WTC11 (cell line): ENCODE measurements around the gene TERT. TPM values are rescaled to one million over a fixed set of nuclear protein-coding genes. Genes with fewer than 3 reads are reported as not detected.

Experiments
- ATAC-seq: fragments of 200-7000 bp; cut with Tn5 transposase; 2 replicates; pipeline ENCODE4 v1.10.0; 2021; ENCODE audit warnings: mild to moderate bottlenecking, moderate library complexity
- CTCF ChIA-PET: fragments of 300-600 bp; sonication (Branson Sonifier 250); formaldehyde crosslinking; loops from one replicate; lab custom pipeline; 2021; ENCODE audit warnings: antibody characterized with exemption; lab: Charles Lee
- POLR2A ChIA-PET: fragments of 350-600 bp; sonication (Branson Sonifier 250); formaldehyde crosslinking; loops from one replicate; lab custom pipeline; 2021; ENCODE audit warnings: antibody characterized with exemption; lab: Charles Lee
- DNase-seq: peaks from one replicate; pipeline ENCODE4 v3.0.0; 2021; ENCODE audit warnings: low spot score
- H3K27ac Mint-ChIP-seq: 2 replicates; pipeline ENCODE4 v1.8.0; 2021; ENCODE audit warnings: mixed read lengths
- H3K27me3 Mint-ChIP-seq: 2 replicates; pipeline ENCODE4 v1.8.0; 2021; ENCODE audit warnings: low read depth, mild to moderate bottlenecking, moderate library complexity, mixed read lengths
- H3K36me3 Mint-ChIP-seq: 2 replicates; pipeline ENCODE4 v1.8.0; 2021; ENCODE audit warnings: mixed read lengths
- H3K4me1 Mint-ChIP-seq: 2 replicates; pipeline ENCODE4 v1.8.0; 2022; ENCODE audit warnings: mixed read lengths
- H3K4me3 Mint-ChIP-seq: 2 replicates; pipeline ENCODE4 v1.8.0; 2021; ENCODE audit warnings: mild to moderate bottlenecking, moderate library complexity, mixed read lengths
- H3K9me3 Mint-ChIP-seq: 2 replicates; pipeline ENCODE4 v1.8.0; 2021; ENCODE audit warnings: mixed read lengths
- CREB1 ChIP-seq: sonication (generic); formaldehyde crosslinking; IDR thresholded peaks from 2 replicates; pipeline ENCODE4 v1.8.0; 2023; ENCODE audit warnings: mild to moderate bottlenecking, missing genetic modification reagents
- CREM ChIP-seq: sonication (generic); formaldehyde crosslinking; IDR thresholded peaks from 2 replicates; pipeline ENCODE4 v1.8.1; 2022; ENCODE audit warnings: mild to moderate bottlenecking, missing genetic modification reagents, moderate library complexity
- ETV6 ChIP-seq: sonication (generic); formaldehyde crosslinking; IDR thresholded peaks from 2 replicates; pipeline ENCODE4 v1.8.1; 2022; ENCODE audit warnings: mild to moderate bottlenecking, missing genetic modification reagents
- GABPB1 ChIP-seq: sonication (generic); formaldehyde crosslinking; IDR thresholded peaks from 2 replicates; pipeline ENCODE4 v1.8.1; 2023; ENCODE audit warnings: mild to moderate bottlenecking, missing genetic modification reagents
- HMGA2 ChIP-seq: fragments of 250-450 bp; sonication (Bioruptor Pico); IDR thresholded peaks from 2 replicates; pipeline ENCODE4 v1.4.0; 2021; ENCODE audit warnings: mild to moderate bottlenecking, moderate library complexity
- MXD4 ChIP-seq: fragments of 250-450 bp; sonication (Bioruptor Pico); IDR thresholded peaks from 2 replicates; pipeline ENCODE4 v1.8.0; 2021; ENCODE audit warnings: mild to moderate bottlenecking, moderate library complexity, borderline replicate concordance
- NFYB ChIP-seq: sonication (generic); formaldehyde crosslinking; conservative IDR thresholded peaks from 2 replicates; pipeline ENCODE4 v1.8.0; 2022; ENCODE audit warnings: low read depth, missing genetic modification reagents
- NR3C1 ChIP-seq: sonication (generic); formaldehyde crosslinking; conservative IDR thresholded peaks from 2 replicates; pipeline ENCODE4 v1.8.1; 2023; ENCODE audit warnings: low read depth, mild to moderate bottlenecking, missing genetic modification reagents
- PREB ChIP-seq: sonication (generic); formaldehyde crosslinking; IDR thresholded peaks from 2 replicates; pipeline ENCODE4 v1.8.1; 2022; ENCODE audit warnings: mild to moderate bottlenecking, missing genetic modification reagents, moderate library complexity, borderline replicate concordance
- SMAD3 ChIP-seq: sonication (generic); formaldehyde crosslinking; IDR thresholded peaks from 2 replicates; pipeline ENCODE4 v1.8.0; 2022; ENCODE audit warnings: missing genetic modification reagents, mild to moderate bottlenecking, borderline replicate concordance
- SMAD4 ChIP-seq: sonication (generic); formaldehyde crosslinking; IDR thresholded peaks from 2 replicates; pipeline ENCODE4 v1.8.0; 2022; ENCODE audit warnings: mild to moderate bottlenecking, missing genetic modification reagents
- TEAD4 ChIP-seq: sonication (generic); formaldehyde crosslinking; IDR thresholded peaks from 2 replicates; pipeline ENCODE4 v1.8.0; 2022; ENCODE audit warnings: mild to moderate bottlenecking, missing genetic modification reagents
- ZBTB21 ChIP-seq: sonication (generic); formaldehyde crosslinking; IDR thresholded peaks from 2 replicates; pipeline ENCODE4 v1.8.1; 2023; ENCODE audit warnings: mild to moderate bottlenecking, missing genetic modification reagents, borderline replicate concordance
- ZNF138 ChIP-seq: sonication (generic); formaldehyde crosslinking; conservative IDR thresholded peaks from 2 replicates; pipeline ENCODE4 v1.8.1; 2022; ENCODE audit warnings: mild to moderate bottlenecking, moderate library complexity, missing genetic modification reagents
- total RNA-seq: library from RNA; stranded (reverse); gene quantifications from 3 replicates; pipeline ENCODE4 v1.2.3, GENCODE V29; 2021
- TF ChIP-seq, protein P1 (sequence below): sonication (generic); formaldehyde crosslinking; IDR thresholded peaks from 2 replicates; pipeline ENCODE4 v1.8.0; 2023; ENCODE audit warnings: missing genetic modification reagents, mild to moderate bottlenecking, borderline replicate concordance
- TF ChIP-seq, protein P2 (sequence below): fragments of 250-450 bp; sonication (Bioruptor Pico); IDR thresholded peaks from 2 replicates; pipeline ENCODE4 v2.1.2; 2022; ENCODE audit warnings: mild to moderate bottlenecking, moderate library complexity
- TF ChIP-seq, protein P3 (sequence below): fragments of 250-450 bp; sonication (Bioruptor Pico); IDR thresholded peaks from 2 replicates; pipeline ENCODE4 v1.8.0; 2021; ENCODE audit warnings: mild to moderate bottlenecking
- TF ChIP-seq, protein P4 (sequence below): sonication (generic); formaldehyde crosslinking; IDR thresholded peaks from 2 replicates; pipeline ENCODE4 v1.8.1; 2023; ENCODE audit warnings: mild to moderate bottlenecking, missing genetic modification reagents, moderate library complexity

TERT gene
- total RNA-seq, 1 experiment from 2014 or later, result 42.9 TPM

DNA sequence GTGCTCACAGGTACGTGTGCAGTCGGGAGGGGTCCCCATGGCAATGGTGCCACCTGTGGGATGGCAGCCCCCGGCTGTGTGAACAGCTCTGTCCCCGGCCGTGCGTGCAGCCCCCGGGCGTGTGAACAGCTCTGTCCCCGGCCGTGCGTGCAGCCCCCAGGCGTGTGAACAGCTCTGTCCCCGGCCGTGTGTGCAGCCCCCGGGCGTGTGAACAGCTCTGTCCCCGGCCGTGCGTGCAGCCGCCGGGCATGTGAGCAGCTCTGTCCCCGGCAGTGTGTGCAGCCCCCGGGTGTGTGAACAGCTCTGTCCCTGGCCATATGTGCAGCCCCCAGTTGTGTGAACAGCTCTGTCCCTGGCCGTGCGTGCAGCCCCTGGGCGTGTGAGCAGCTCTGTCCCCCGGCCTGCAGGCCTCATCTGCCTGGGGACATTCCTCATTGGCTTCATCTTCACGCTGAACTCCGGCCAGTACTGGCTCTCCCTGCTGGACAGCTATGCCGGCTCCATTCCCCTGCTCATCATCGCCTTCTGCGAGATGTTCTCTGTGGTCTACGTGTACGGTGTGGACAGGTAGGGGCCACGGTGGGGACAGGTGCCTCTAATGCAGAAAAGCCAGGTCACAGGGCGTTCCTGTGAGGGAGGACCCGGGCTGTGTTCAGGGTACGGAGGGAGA, 75.6 kb downstream of the TERT start (continued):
- TF ChIP-seq PREB (CRISPR knock-in tag) (no peak), SMAD4 (CRISPR knock-in tag) (no peak)

GRCh38 chr5:1218351-1219080, 76.4 kb downstream of the TERT start:
- Mint-ChIP-seq H3K27me3 (no peaks in the 10 kb centered on the region; the same call in 1 of the 2 replicates), H3K4me3 (no peak overlapping the region), H3K27ac (no peak overlapping the region), H3K4me1 (no peaks in the 10 kb centered on the region), H3K9me3 (peaks cover 20% of the 10 kb centered on the region), H3K36me3 (no peaks in the 10 kb centered on the region)
- DNase-seq (no peak), ATAC-seq (no peak)
- CTCF ChIA-PET, result interaction anchor here (1.7 kb wide), 1 partner anchor 14 kb away, joined by 5 read pairs; no protein-coding TSS in a partner anchor
- POLR2A ChIA-PET, result no interaction called here
- TF ChIP-seq NR3C1 (CRISPR knock-in tag), result no peak
- TF ChIP-seq MXD4 (CRISPR knock-in tag), result no peak
- TF ChIP-seq ETV6 (CRISPR knock-in tag), result no peak
- TF ChIP-seq ZBTB21, result no peak
- TF ChIP-seq, protein P1, sequence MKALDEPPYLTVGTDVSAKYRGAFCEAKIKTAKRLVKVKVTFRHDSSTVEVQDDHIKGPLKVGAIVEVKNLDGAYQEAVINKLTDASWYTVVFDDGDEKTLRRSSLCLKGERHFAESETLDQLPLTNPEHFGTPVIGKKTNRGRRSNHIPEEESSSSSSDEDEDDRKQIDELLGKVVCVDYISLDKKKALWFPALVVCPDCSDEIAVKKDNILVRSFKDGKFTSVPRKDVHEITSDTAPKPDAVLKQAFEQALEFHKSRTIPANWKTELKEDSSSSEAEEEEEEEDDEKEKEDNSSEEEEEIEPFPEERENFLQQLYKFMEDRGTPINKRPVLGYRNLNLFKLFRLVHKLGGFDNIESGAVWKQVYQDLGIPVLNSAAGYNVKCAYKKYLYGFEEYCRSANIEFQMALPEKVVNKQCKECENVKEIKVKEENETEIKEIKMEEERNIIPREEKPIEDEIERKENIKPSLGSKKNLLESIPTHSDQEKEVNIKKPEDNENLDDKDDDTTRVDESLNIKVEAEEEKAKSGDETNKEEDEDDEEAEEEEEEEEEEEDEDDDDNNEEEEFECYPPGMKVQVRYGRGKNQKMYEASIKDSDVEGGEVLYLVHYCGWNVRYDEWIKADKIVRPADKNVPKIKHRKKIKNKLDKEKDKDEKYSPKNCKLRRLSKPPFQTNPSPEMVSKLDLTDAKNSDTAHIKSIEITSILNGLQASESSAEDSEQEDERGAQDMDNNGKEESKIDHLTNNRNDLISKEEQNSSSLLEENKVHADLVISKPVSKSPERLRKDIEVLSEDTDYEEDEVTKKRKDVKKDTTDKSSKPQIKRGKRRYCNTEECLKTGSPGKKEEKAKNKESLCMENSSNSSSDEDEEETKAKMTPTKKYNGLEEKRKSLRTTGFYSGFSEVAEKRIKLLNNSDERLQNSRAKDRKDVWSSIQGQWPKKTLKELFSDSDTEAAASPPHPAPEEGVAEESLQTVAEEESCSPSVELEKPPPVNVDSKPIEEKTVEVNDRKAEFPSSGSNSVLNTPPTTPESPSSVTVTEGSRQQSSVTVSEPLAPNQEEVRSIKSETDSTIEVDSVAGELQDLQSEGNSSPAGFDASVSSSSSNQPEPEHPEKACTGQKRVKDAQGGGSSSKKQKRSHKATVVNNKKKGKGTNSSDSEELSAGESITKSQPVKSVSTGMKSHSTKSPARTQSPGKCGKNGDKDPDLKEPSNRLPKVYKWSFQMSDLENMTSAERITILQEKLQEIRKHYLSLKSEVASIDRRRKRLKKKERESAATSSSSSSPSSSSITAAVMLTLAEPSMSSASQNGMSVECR, result no peak
- TF ChIP-seq CREB1 (CRISPR knock-in tag), result no peak
- TF ChIP-seq, protein P2, sequence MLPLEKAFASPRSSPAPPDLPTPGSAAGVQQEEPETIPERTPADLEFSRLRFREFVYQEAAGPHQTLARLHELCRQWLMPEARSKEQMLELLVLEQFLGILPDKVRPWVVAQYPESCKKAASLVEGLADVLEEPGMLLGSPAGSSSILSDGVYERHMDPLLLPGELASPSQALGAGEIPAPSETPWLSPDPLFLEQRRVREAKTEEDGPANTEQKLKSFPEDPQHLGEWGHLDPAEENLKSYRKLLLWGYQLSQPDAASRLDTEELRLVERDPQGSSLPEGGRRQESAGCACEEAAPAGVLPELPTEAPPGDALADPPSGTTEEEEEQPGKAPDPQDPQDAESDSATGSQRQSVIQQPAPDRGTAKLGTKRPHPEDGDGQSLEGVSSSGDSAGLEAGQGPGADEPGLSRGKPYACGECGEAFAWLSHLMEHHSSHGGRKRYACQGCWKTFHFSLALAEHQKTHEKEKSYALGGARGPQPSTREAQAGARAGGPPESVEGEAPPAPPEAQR, result no peak
- no peak for TF ChIP-seq NFYB

DNA sequence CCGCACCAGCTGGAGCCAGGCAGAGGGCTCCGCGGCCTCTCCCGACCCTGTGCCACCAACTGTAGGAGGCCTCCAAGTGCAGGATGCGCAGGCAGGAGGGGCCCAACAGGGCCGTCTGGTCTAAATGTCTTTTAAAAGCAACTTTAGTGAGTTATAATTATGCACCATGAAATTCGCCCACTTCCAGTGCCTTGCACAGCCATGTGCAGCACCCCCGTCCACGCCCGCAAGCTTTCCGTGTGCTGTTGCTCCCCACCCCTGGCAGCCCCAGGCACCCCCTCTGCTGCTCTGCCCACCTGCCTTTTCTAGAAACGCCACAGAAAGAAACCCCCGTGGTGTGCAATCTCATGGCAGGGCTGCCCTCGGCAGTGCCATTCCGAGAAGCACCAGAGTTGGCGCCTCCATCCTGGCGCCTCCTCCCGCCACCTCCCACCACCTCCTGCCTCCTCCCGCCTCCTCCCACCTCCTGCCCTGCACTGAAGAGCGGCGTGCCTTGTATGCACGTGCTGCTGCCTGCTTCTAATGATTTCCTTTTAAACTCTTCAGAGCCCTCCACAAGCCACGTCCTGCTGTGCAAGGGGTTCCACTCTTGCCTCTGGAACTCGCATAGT, 77.2 kb downstream of the TERT start:
- no peak overlapping the region for H3K27ac Mint-ChIP-seq
- H3K36me3 Mint-ChIP-seq, result no peaks in the 10 kb centered on the region
- no peaks in the 10 kb centered on the region; the same call in 1 of the 2 replicates for H3K27me3 Mint-ChIP-seq
- ChIA-PET CTCF (no interaction called here), POLR2A (interaction anchor here (0.5 kb wide), 1 partner anchor 989 kb away, joined by 5 read pairs; no protein-coding TSS in a partner anchor)
- no peak overlapping the region for H3K4me3 Mint-ChIP-seq
- peaks cover 20% of the 10 kb centered on the region for H3K9me3 Mint-ChIP-seq
- H3K4me1 Mint-ChIP-seq, result no peaks in the 10 kb centered on the region
- no peak for DNase-seq
- ATAC-seq, result peak; percentile 66
- no peak for TF ChIP-seq GABPB1 (CRISPR knock-in tag)
- TF ChIP-seq, protein P3, sequence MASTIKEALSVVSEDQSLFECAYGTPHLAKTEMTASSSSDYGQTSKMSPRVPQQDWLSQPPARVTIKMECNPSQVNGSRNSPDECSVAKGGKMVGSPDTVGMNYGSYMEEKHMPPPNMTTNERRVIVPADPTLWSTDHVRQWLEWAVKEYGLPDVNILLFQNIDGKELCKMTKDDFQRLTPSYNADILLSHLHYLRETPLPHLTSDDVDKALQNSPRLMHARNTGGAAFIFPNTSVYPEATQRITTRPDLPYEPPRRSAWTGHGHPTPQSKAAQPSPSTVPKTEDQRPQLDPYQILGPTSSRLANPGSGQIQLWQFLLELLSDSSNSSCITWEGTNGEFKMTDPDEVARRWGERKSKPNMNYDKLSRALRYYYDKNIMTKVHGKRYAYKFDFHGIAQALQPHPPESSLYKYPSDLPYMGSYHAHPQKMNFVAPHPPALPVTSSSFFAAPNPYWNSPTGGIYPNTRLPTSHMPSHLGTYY (CRISPR knock-in tag), result no peak
- TF ChIP-seq, protein P2, result no peak
- TF ChIP-seq ZNF138 (CRISPR knock-in tag), result no peak
- TF ChIP-seq SMAD3 (CRISPR knock-in tag), result no peak
- no peak for TF ChIP-seq HMGA2 (CRISPR knock-in tag)
- TF ChIP-seq CREM (CRISPR knock-in tag), result no peak
- TF ChIP-seq, protein P4, sequence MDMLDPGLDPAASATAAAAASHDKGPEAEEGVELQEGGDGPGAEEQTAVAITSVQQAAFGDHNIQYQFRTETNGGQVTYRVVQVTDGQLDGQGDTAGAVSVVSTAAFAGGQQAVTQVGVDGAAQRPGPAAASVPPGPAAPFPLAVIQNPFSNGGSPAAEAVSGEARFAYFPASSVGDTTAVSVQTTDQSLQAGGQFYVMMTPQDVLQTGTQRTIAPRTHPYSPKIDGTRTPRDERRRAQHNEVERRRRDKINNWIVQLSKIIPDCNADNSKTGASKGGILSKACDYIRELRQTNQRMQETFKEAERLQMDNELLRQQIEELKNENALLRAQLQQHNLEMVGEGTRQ (CRISPR knock-in tag), result no peak
- no peak for TF ChIP-seq TEAD4 (CRISPR knock-in tag)
- no peak for TF ChIP-seq MXD4 (CRISPR knock-in tag)
